ENCODE results near the gene TCP1.
"Not testable (repeated sequence)": the region's sequence is repeated elsewhere in the genome, so short reads cannot be mapped to it uniquely, and the experiment has no call there.

GRCh38 chr6:159824690-159825089, 35.3 kb upstream of the TCP1 start:
- TF ChIP-seq, protein P1, sequence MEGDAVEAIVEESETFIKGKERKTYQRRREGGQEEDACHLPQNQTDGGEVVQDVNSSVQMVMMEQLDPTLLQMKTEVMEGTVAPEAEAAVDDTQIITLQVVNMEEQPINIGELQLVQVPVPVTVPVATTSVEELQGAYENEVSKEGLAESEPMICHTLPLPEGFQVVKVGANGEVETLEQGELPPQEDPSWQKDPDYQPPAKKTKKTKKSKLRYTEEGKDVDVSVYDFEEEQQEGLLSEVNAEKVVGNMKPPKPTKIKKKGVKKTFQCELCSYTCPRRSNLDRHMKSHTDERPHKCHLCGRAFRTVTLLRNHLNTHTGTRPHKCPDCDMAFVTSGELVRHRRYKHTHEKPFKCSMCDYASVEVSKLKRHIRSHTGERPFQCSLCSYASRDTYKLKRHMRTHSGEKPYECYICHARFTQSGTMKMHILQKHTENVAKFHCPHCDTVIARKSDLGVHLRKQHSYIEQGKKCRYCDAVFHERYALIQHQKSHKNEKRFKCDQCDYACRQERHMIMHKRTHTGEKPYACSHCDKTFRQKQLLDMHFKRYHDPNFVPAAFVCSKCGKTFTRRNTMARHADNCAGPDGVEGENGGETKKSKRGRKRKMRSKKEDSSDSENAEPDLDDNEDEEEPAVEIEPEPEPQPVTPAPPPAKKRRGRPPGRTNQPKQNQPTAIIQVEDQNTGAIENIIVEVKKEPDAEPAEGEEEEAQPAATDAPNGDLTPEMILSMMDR (IDR thresholded peaks at IDR 0.05): not testable (repeated sequence)
- TF ChIP-seq POLR2A, POLR2AphosphoS5 (IDR thresholded peaks at IDR 0.05): not testable (repeated sequence)
